Stimulated activated naive CD8-positive, alpha-beta T cell treated with anti-CD3 and anti-CD28 coated beads, Interleukin-15, Interleukin-2, amounts not matched to agents 100 ng/mL and 50 ng/mL, for 24 hours (primary cell): ENCODE measurements around the gene PPM1N.
A peak's percentile ranks its signal among the peaks of the same experiment; 100 is the strongest.

ENCODE experiments used
- H3K27ac Mint-ChIP-seq: one replicate; pipeline ENCODE4 v1.8.0; 2021; ENCODE audit warnings: mild to moderate bottlenecking, mixed read lengths
- H3K27me3 Mint-ChIP-seq: one replicate; pipeline ENCODE4 v1.8.0; 2021; ENCODE audit warnings: mixed read lengths
- H3K36me3 Mint-ChIP-seq: one replicate; pipeline ENCODE4 v1.8.0; 2021; ENCODE audit warnings: low read depth, mixed read lengths
- H3K4me1 Mint-ChIP-seq: one replicate; pipeline ENCODE4 v1.8.0; 2021; ENCODE audit warnings: low read depth, mixed read lengths
- H3K4me3 Mint-ChIP-seq: one replicate; pipeline ENCODE4 v1.8.0; 2021; ENCODE audit warnings: mild to moderate bottlenecking, mixed read lengths
- H3K9me3 Mint-ChIP-seq: one replicate; pipeline ENCODE4 v1.8.0; 2021; ENCODE audit warnings: mixed read lengths

PPM1N gene

GRCh38 chr19:45522010-45522941 is 24.0 kb downstream of the PPM1N start:
- H3K27ac Mint-ChIP-seq = no peak overlapping the region
- peaks cover 50% of the 10 kb centered on the region for H3K36me3 Mint-ChIP-seq
- no peaks in the 10 kb centered on the region for H3K27me3 Mint-ChIP-seq
- no peaks in the 10 kb centered on the region for H3K9me3 Mint-ChIP-seq
- no peak overlapping the region for H3K4me3 Mint-ChIP-seq
- H3K4me1 Mint-ChIP-seq = peaks cover 13% of the 10 kb centered on the region

- peaks cover 27% of the 10 kb centered on the region for H3K4me1 Mint-ChIP-seq
- no peak overlapping the region for H3K27ac Mint-ChIP-seq
- no peaks in the 10 kb centered on the region for H3K27me3 Mint-ChIP-seq
- peaks cover 51% of the 10 kb centered on the region for H3K36me3 Mint-ChIP-seq
- no peaks in the 10 kb centered on the region for H3K9me3 Mint-ChIP-seq
- H3K4me3 Mint-ChIP-seq = no peak overlapping the region
Observed at GRCh38 chr19:45523642-45524256, 25.5 kb downstream of the PPM1N start.

GRCh38 chr19:45524575-45525129 is 26.4 kb downstream of the PPM1N start:
- H3K36me3 Mint-ChIP-seq = peaks cover 51% of the 10 kb centered on the region
- H3K4me3 Mint-ChIP-seq = no peak overlapping the region
- no peaks in the 10 kb centered on the region for H3K27me3 Mint-ChIP-seq
- H3K4me1 Mint-ChIP-seq = peaks cover 31% of the 10 kb centered on the region
- H3K9me3 Mint-ChIP-seq = no peaks in the 10 kb centered on the region
- no peak overlapping the region for H3K27ac Mint-ChIP-seq

GRCh38 chr19:45526143-45526542 is 27.9 kb downstream of the PPM1N start:
- peaks cover 44% of the 10 kb centered on the region for H3K36me3 Mint-ChIP-seq
- no peak overlapping the region for H3K4me3 Mint-ChIP-seq
- H3K27me3 Mint-ChIP-seq = no peaks in the 10 kb centered on the region
- H3K27ac Mint-ChIP-seq = peak overlapping the region; percentile 26
- H3K9me3 Mint-ChIP-seq = no peaks in the 10 kb centered on the region
- peaks cover 31% of the 10 kb centered on the region for H3K4me1 Mint-ChIP-seq

- H3K4me3 Mint-ChIP-seq = no peak overlapping the region
- H3K27me3 Mint-ChIP-seq = no peaks in the 10 kb centered on the region
- H3K27ac Mint-ChIP-seq = no peak overlapping the region
- H3K4me1 Mint-ChIP-seq = peaks cover 31% of the 10 kb centered on the region
- H3K36me3 Mint-ChIP-seq = peaks cover 39% of the 10 kb centered on the region
- no peaks in the 10 kb centered on the region for H3K9me3 Mint-ChIP-seq
Observed at GRCh38 chr19:45526971-45527370, 28.7 kb downstream of the PPM1N start.

- Mint-ChIP-seq H3K9me3 (no peaks in the 10 kb centered on the region), H3K36me3 (peaks cover 38% of the 10 kb centered on the region), H3K4me1 (peaks cover 31% of the 10 kb centered on the region), H3K4me3 (no peak overlapping the region), H3K27ac (no peak overlapping the region), H3K27me3 (no peaks in the 10 kb centered on the region)
Observed at GRCh38 chr19:45527731-45528130, 29.5 kb downstream of the PPM1N start.

- peaks cover 30% of the 10 kb centered on the region for H3K4me1 Mint-ChIP-seq
- H3K9me3 Mint-ChIP-seq = no peaks in the 10 kb centered on the region
- H3K27ac Mint-ChIP-seq = peak overlapping the region; percentile 26
- H3K27me3 Mint-ChIP-seq = no peaks in the 10 kb centered on the region
- peak overlapping the region; percentile 48 for H3K4me3 Mint-ChIP-seq
- H3K36me3 Mint-ChIP-seq = peaks cover 37% of the 10 kb centered on the region
Observed at GRCh38 chr19:45528149-45528743, 30.0 kb downstream of the PPM1N start.

GRCh38 chr19:45528744-45529419 is 30.6 kb downstream of the PPM1N start:
- Mint-ChIP-seq H3K4me1 (peaks cover 24% of the 10 kb centered on the region), H3K27ac (no peak overlapping the region), H3K27me3 (no peaks in the 10 kb centered on the region), H3K4me3 (no peak overlapping the region), H3K36me3 (peaks cover 31% of the 10 kb centered on the region), H3K9me3 (no peaks in the 10 kb centered on the region)

GRCh38 chr19:45529420-45529785 is 31.2 kb downstream of the PPM1N start:
- H3K27me3 Mint-ChIP-seq = no peaks in the 10 kb centered on the region
- H3K4me3 Mint-ChIP-seq = no peak overlapping the region
- peaks cover 27% of the 10 kb centered on the region for H3K36me3 Mint-ChIP-seq
- H3K4me1 Mint-ChIP-seq = peaks cover 23% of the 10 kb centered on the region
- H3K9me3 Mint-ChIP-seq = no peaks in the 10 kb centered on the region
- no peak overlapping the region for H3K27ac Mint-ChIP-seq

- H3K4me1 Mint-ChIP-seq = peaks cover 18% of the 10 kb centered on the region
- no peak overlapping the region for H3K4me3 Mint-ChIP-seq
- H3K36me3 Mint-ChIP-seq = peaks cover 13% of the 10 kb centered on the region
- no peaks in the 10 kb centered on the region for H3K27me3 Mint-ChIP-seq
- no peaks in the 10 kb centered on the region for H3K9me3 Mint-ChIP-seq
- no peak overlapping the region for H3K27ac Mint-ChIP-seq
Observed at GRCh38 chr19:45531349-45531748, 33.1 kb downstream of the PPM1N start.

GRCh38 chr19:45539459-45539858 is 41.2 kb downstream of the PPM1N start:
- no peaks in the 10 kb centered on the region for H3K27me3 Mint-ChIP-seq
- no peak overlapping the region for H3K4me3 Mint-ChIP-seq
- no peaks in the 10 kb centered on the region for H3K36me3 Mint-ChIP-seq
- no peak overlapping the region for H3K27ac Mint-ChIP-seq
- peaks cover 5% of the 10 kb centered on the region for H3K4me1 Mint-ChIP-seq
- no peaks in the 10 kb centered on the region for H3K9me3 Mint-ChIP-seq

- no peaks in the 10 kb centered on the region for H3K27me3 Mint-ChIP-seq
- H3K9me3 Mint-ChIP-seq = no peaks in the 10 kb centered on the region
- no peak overlapping the region for H3K4me3 Mint-ChIP-seq
- H3K4me1 Mint-ChIP-seq = peaks cover 5% of the 10 kb centered on the region
- H3K27ac Mint-ChIP-seq = no peak overlapping the region
- H3K36me3 Mint-ChIP-seq = no peaks in the 10 kb centered on the region
Observed at GRCh38 chr19:45542234-45542668, 44.0 kb downstream of the PPM1N start.

- Mint-ChIP-seq H3K36me3 (no peaks in the 10 kb centered on the region), H3K4me1 (peaks cover 5% of the 10 kb centered on the region), H3K4me3 (no peak overlapping the region), H3K27me3 (no peaks in the 10 kb centered on the region), H3K9me3 (no peaks in the 10 kb centered on the region), H3K27ac (no peak overlapping the region)
Observed at GRCh38 chr19:45547211-45547770, 49.0 kb downstream of the PPM1N start.

- Mint-ChIP-seq H3K36me3 (no peaks in the 10 kb centered on the region), H3K4me1 (peaks cover 5% of the 10 kb centered on the region), H3K27me3 (no peaks in the 10 kb centered on the region), H3K4me3 (no peak overlapping the region), H3K27ac (no peak overlapping the region), H3K9me3 (no peaks in the 10 kb centered on the region)
Observed at GRCh38 chr19:45547965-45548609, 49.8 kb downstream of the PPM1N start.
